WTC11 (cell line): ENCODE data around the gene TUBA3E. TPM values are rescaled to one million over a fixed set of nuclear protein-coding genes. Genes with fewer than 3 reads are reported as not detected.
"Not testable (repeated sequence)": the region's sequence is repeated elsewhere in the genome, so short reads cannot be mapped to it uniquely, and the experiment has no call there.

Experiments used
- ATAC-seq: fragments of 200-7000 bp; cut with Tn5 transposase; 2 replicates; pipeline ENCODE4 v1.10.0; 2021; ENCODE audit warnings: mild to moderate bottlenecking, moderate library complexity
- CTCF ChIA-PET: fragments of 300-600 bp; sonication (Branson Sonifier 250); formaldehyde crosslinking; loops from one replicate; lab custom pipeline; 2021; ENCODE audit warnings: antibody characterized with exemption; lab: Charles Lee
- POLR2A ChIA-PET: fragments of 350-600 bp; sonication (Branson Sonifier 250); formaldehyde crosslinking; loops from one replicate; lab custom pipeline; 2021; ENCODE audit warnings: antibody characterized with exemption; lab: Charles Lee
- DNase-seq: peaks from one replicate; pipeline ENCODE4 v3.0.0; 2021; ENCODE audit warnings: low spot score
- H3K27ac Mint-ChIP-seq: 2 replicates; pipeline ENCODE4 v1.8.0; 2021; ENCODE audit warnings: mixed read lengths
- H3K27me3 Mint-ChIP-seq: 2 replicates; pipeline ENCODE4 v1.8.0; 2021; ENCODE audit warnings: low read depth, mild to moderate bottlenecking, moderate library complexity, mixed read lengths
- H3K36me3 Mint-ChIP-seq: 2 replicates; pipeline ENCODE4 v1.8.0; 2021; ENCODE audit warnings: mixed read lengths
- H3K4me1 Mint-ChIP-seq: 2 replicates; pipeline ENCODE4 v1.8.0; 2022; ENCODE audit warnings: mixed read lengths
- H3K4me3 Mint-ChIP-seq: 2 replicates; pipeline ENCODE4 v1.8.0; 2021; ENCODE audit warnings: mild to moderate bottlenecking, moderate library complexity, mixed read lengths
- H3K9me3 Mint-ChIP-seq: 2 replicates; pipeline ENCODE4 v1.8.0; 2021; ENCODE audit warnings: mixed read lengths
- total RNA-seq: library from RNA; stranded (reverse); gene quantifications from 3 replicates; pipeline ENCODE4 v1.2.3, GENCODE V29; 2021

The TUBA3E gene
- total RNA-seq, 1 experiment from 2014 or later = not detected

DNA sequence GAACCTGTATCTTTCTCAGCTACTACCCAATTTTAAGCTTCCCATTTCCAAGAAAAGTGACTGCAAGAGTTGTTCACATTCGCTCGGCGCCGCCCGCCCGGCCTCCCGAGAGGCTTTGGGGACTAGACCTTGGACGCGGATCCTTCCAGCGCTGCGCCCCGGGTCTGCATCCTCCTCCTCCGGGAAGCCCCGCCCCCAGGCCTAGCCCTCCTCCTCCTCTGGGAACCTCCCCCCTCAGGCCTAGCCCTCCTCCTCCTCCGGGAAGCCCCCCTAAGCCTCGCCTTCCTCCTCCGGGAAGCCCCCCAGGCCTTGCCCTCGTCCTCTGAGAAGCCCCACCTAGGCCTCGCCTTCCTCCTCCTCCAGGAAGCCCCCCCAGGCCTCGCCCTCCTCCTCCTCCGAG lies 29.8 kb upstream of the TUBA3E start:
- CTCF ChIA-PET, H3K9me3 Mint-ChIP-seq, ATAC-seq, H3K27me3 Mint-ChIP-seq, H3K36me3 Mint-ChIP-seq, POLR2A ChIA-PET, H3K27ac Mint-ChIP-seq, H3K4me3 Mint-ChIP-seq, H3K4me1 Mint-ChIP-seq: not testable (repeated sequence)
- DNase-seq = peak; percentile 13

DNA sequence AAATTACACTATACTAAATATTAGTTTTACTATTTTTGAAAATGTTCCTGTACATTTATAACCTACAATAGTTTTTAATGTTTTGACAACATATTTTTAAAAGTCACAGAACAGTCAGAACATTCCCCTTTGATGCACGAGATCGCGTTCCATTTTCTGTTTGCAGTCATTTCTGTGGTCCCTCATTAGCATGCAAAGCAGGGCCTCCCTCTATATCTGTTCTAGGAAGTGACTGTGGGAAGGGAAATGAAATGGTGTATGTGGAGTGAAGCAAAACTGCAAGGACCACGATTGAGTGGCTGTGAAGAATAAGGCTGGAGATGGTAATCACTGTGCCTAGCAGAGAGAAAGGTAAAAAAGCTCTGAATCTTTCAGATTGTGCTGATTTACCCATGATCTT lies 24.3 kb upstream of the TUBA3E start:
- DNase-seq, H3K4me3 Mint-ChIP-seq, POLR2A ChIA-PET, CTCF ChIA-PET, ATAC-seq, H3K4me1 Mint-ChIP-seq, H3K27ac Mint-ChIP-seq, H3K36me3 Mint-ChIP-seq, H3K27me3 Mint-ChIP-seq, H3K9me3 Mint-ChIP-seq: not testable (repeated sequence)

DNA sequence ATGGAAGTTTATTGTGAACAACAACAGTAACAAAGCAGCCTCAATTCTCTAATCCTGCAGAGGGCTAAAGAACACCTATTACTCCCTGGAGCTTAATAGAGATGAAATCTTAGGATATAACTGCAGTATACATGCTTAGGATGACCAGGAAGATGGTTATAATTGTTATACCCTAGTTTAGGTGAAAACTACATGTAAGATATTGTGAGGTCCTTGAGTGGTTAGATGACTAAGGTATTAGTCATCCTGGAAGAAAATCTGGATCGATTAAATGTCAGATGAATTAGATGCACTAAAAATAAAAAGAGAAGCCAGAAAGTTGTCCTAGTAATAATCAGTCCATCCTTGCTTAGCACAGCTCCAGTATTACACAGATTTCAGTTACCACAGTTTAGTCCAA lies 22.3 kb upstream of the TUBA3E start:
- ATAC-seq, POLR2A ChIA-PET, H3K4me1 Mint-ChIP-seq, H3K36me3 Mint-ChIP-seq, CTCF ChIA-PET, H3K9me3 Mint-ChIP-seq, DNase-seq, H3K4me3 Mint-ChIP-seq, H3K27me3 Mint-ChIP-seq, H3K27ac Mint-ChIP-seq: not testable (repeated sequence)

DNA sequence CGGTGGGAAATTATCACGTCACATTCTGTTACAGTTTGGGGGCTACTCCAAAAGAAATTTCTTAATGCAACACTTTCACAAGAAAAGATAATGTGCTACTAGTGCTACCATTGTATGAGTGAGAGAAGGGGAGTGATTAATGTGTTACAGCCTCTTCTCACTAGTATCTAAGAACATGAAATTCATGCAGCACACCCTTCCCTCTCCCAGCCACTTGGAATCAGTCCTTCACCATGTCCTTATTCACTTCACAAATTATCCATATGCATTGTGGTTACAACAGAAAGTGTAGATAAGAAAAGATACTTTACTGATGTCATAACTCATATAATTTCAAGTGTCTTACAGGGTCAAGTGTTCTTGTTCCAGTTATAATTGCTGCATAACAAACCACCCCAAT lies 20.9 kb upstream of the TUBA3E start:
- H3K9me3 Mint-ChIP-seq, ATAC-seq, DNase-seq, H3K27me3 Mint-ChIP-seq, H3K4me1 Mint-ChIP-seq, H3K27ac Mint-ChIP-seq, H3K4me3 Mint-ChIP-seq, H3K36me3 Mint-ChIP-seq, CTCF ChIA-PET, POLR2A ChIA-PET: not testable (repeated sequence)

DNA sequence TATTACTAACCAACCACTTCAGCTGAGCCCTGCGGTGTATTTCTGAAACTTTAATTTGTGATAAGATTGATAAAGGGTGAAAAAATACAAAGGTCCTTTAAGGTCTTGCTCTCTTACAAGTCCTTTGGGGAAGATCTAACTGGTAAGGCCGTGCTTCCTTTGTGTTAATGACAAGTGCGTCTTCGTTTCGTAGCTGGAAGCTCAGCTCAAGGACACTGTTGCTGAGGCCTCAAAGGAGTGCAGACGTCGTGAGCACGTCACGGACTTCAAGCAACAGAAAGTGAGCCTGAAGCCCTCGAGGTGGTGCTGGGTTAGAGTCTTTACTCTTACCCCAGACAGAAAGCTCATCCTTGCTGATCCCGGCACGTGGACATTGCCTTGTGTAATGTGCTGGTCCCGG lies 8.8 kb upstream of the TUBA3E start:
- H3K27me3 Mint-ChIP-seq, DNase-seq, H3K4me1 Mint-ChIP-seq, CTCF ChIA-PET, ATAC-seq, H3K36me3 Mint-ChIP-seq, H3K4me3 Mint-ChIP-seq, H3K9me3 Mint-ChIP-seq, POLR2A ChIA-PET, H3K27ac Mint-ChIP-seq: not testable (repeated sequence)

DNA sequence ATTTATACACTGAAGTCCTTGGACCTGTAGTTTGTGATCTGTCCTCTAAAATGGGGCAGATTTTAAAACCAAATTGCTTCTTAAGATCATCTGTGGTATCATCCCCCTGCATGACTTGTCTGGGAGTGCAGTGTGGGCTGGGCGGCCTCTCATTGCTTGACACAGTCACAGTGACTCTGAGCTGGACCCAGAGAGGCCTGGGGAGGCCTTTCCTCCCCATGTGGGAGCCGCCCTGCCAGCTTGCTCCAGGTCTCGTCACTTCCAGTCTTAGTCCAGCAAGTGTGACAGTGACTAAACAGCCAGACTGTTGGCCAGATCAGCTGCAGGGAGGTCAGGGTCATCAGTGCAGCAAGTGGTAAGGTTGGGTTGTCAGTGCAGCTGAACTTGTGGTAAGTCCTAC lies 4.9 kb upstream of the TUBA3E start:
- H3K4me3 Mint-ChIP-seq, H3K9me3 Mint-ChIP-seq, H3K27me3 Mint-ChIP-seq, DNase-seq, POLR2A ChIA-PET, H3K4me1 Mint-ChIP-seq, H3K27ac Mint-ChIP-seq, ATAC-seq, H3K36me3 Mint-ChIP-seq, CTCF ChIA-PET: not testable (repeated sequence)

DNA sequence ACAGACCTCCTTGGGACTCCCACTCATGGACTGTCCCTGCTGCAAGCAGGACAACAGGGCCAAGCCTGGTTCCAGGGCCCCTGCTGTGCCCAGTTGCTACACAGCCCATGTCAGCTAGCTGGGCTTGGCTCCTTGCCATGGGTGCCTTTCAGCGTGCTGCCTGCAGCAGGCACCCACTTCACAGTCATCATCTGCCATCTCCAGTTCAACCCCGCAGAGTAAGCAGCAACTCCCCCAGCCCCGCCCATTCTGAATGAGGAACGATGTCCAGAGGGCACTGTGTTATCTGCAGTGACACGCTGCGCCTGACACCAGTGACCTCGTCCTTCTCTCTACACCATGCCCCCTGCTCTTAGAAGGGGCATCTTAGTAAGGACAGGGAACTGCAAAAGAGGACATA lies 4.3 kb upstream of the TUBA3E start:
- H3K36me3 Mint-ChIP-seq, H3K4me3 Mint-ChIP-seq, H3K27me3 Mint-ChIP-seq, H3K27ac Mint-ChIP-seq, POLR2A ChIA-PET, ATAC-seq, CTCF ChIA-PET, H3K4me1 Mint-ChIP-seq, DNase-seq, H3K9me3 Mint-ChIP-seq: not testable (repeated sequence)

DNA sequence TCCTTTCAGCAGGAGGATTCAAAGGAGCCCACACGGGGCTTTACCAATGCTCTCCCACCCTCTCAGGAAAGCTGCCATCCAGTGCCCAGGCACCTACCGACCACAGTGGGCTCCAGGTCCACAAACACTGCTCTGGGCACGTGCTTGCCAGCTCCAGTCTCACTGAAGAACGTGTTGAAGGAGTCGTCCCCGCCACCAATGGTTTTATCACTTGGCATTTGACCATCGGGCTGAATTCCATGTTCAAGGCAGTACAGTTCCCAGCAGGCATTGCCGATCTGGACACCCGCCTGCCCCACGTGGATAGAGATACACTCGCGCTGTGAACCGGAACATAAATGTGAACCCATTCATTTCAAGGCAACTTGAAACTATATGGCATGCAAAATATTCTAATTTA lies 2.2 kb downstream of the TUBA3E start:
- H3K9me3 Mint-ChIP-seq, H3K4me1 Mint-ChIP-seq, CTCF ChIA-PET, DNase-seq, H3K27me3 Mint-ChIP-seq, POLR2A ChIA-PET, H3K4me3 Mint-ChIP-seq, H3K27ac Mint-ChIP-seq, H3K36me3 Mint-ChIP-seq, ATAC-seq: not testable (repeated sequence)

DNA sequence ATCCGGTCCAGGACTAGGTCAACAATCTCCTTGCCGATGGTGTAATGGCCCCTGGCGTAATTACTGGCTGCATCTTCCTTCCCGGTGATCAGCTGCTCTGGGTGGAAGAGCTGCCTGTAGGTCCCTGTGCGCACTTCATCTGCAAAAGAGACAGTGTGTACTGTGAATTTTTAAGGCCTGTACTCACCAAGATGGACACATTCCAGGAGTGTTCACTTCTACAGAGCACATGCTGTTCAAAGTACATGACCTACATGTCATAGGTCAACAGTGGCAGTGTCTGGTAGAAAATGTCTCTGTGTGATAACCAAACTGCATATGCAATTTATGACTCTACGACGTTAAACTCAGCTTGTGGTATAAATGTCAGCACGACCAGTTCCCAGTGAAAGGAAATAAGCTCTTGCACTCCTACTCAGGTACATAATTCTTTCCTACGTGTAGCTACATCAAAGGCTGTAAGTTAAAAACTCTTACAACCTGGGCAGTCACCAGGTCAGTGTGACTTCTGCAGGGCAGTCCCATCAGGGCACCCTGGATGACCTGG lies 3.1 kb downstream of the TUBA3E start:
- ATAC-seq, H3K27me3 Mint-ChIP-seq, H3K27ac Mint-ChIP-seq, H3K36me3 Mint-ChIP-seq, CTCF ChIA-PET, POLR2A ChIA-PET, DNase-seq, H3K4me1 Mint-ChIP-seq, H3K4me3 Mint-ChIP-seq, H3K9me3 Mint-ChIP-seq: not testable (repeated sequence)

DNA sequence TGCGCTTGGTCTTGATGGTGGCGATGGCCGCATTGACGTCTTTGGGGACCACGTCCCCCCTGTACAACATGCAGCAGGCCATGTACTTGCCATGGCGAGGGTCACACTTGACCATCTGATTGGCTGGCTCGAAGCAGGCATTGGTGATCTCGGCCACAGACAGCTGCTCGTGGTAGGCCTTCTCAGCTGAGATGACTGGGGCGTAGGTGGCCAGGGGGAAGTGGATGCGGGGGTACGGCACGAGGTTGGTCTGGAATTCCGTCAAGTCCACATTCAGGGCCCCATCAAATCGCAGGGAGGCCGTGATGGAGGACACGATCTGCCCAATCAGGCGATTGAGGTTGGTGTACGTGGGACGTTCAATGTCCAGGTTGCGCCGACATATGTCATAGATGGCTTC lies 4.4 kb downstream of the TUBA3E start:
- H3K9me3 Mint-ChIP-seq, ATAC-seq, DNase-seq, H3K36me3 Mint-ChIP-seq, CTCF ChIA-PET, H3K4me3 Mint-ChIP-seq, H3K27ac Mint-ChIP-seq, POLR2A ChIA-PET, H3K4me1 Mint-ChIP-seq, H3K27me3 Mint-ChIP-seq: not testable (repeated sequence)

DNA sequence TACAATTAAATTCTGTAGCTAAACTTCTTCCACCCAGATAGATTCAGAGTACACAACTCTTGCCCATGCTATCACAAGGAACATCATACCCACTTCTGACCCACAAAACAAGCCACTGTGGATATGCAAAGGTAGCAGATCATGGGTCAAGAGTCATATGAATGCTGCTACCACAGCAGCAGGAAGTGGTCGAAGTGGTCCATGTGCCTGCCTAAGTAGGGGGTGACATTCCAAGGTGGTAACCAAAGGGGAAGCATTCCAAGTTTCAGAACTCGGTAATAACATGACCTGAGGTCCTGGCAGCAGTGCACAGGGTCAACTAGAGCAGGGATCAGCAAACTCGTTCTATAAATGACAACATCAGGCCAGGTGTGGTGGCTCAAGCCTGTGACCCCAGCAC lies 5.8 kb downstream of the TUBA3E start:
- POLR2A ChIA-PET, H3K4me1 Mint-ChIP-seq, H3K27ac Mint-ChIP-seq, DNase-seq, H3K36me3 Mint-ChIP-seq, H3K27me3 Mint-ChIP-seq, ATAC-seq, H3K4me3 Mint-ChIP-seq, H3K9me3 Mint-ChIP-seq: not testable (repeated sequence)
- CTCF ChIA-PET = interaction anchor here (0.7 kb wide), 1 partner anchor 140 kb away, joined by 3 read pairs; no protein-coding TSS in a partner anchor

DNA sequence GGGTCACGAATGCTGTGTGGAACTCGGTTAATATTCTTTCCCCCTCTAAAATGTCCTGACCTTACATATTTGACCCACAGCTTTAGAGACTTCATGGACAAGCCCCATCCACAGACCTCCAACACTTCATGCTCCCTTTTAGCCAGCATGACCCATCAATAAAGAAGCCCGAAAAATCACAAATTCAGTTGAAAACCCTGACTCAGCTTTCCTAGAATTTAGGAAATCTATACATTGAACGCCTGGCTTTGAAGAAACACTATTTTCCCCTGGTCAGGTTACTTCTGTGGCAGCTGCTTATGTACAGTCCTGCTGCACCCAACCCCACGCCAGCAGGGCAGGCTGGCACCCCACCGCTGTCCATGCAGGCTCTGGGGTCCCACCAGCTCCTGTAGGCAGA lies 6.9 kb downstream of the TUBA3E start:
- H3K9me3 Mint-ChIP-seq, ATAC-seq, CTCF ChIA-PET, H3K27me3 Mint-ChIP-seq, POLR2A ChIA-PET, H3K27ac Mint-ChIP-seq, H3K36me3 Mint-ChIP-seq, H3K4me1 Mint-ChIP-seq, H3K4me3 Mint-ChIP-seq, DNase-seq: not testable (repeated sequence)
